PC-9 (cell line): ENCODE data around the gene XRCC5. TPM values are rescaled to one million over a fixed set of nuclear protein-coding genes. Genes with fewer than 3 reads are reported as not detected.
"Not testable (repeated sequence)": the region's sequence is repeated elsewhere in the genome, so short reads cannot be mapped to it uniquely, and the experiment has no call there.

ENCODE experiments used
- BruUV-seq: library from RNA; stranded (reverse); fragments of 400-500 nt; replicated peaks from 2 replicates; lab custom pipeline; 2021; lab: Mats Ljungman, UMichigan
- CTCF ChIA-PET: fragments of 300-600 bp; sonication (Branson Sonifier 250); formaldehyde crosslinking; loops from one replicate; lab custom pipeline; 2022; ENCODE audit warnings: antibody characterized with exemption; lab: Charles Lee
- POLR2A ChIA-PET: fragments of 300-600 bp; sonication (Branson Sonifier 250); formaldehyde crosslinking; loops from one replicate; lab custom pipeline; 2022; ENCODE audit warnings: antibody characterized with exemption; ENCODE audit not compliant: unreplicated experiment; lab: Charles Lee
- DNase-seq, 2 experiments: peaks; one replicate each; pipeline versions ENCODE4 v3.0.0 to v3.0.0-alpha.2; 2015 to 2022; ENCODE audit warnings: mixed read lengths in 1 of 2
- H2AFZ ChIP-seq: fragments of 200-600 bp; sonication (generic); 2 replicates; pipeline ENCODE4 v1.8.1; 2017; ENCODE audit warnings: antibody characterized with exemption
- H3F3A ChIP-seq: fragments of 200-600 bp; sonication (generic); 2 replicates; pipeline ENCODE4 v1.8.1; 2017; ENCODE audit warnings: antibody characterized with exemption, mild to moderate bottlenecking, low read depth; ENCODE audit not compliant: insufficient read depth
- H3K27ac ChIP-seq: fragments of 200-600 bp; sonication (generic); 2 replicates; pipeline ENCODE4 v1.6.1; 2016; ENCODE audit warnings: mixed run types
- H3K27me3 ChIP-seq: fragments of 200-600 bp; sonication (generic); 2 replicates; pipeline ENCODE4 v1.6.1; 2016; ENCODE audit warnings: low read depth, mixed run types; ENCODE audit not compliant: insufficient read depth
- H3K36me3 ChIP-seq: fragments of 200-600 bp; sonication (generic); 2 replicates; pipeline ENCODE4 v1.6.1; 2016; ENCODE audit warnings: low read depth, mixed run types
- H3K4me1 ChIP-seq: fragments of 200-600 bp; sonication (generic); replicated peaks from 2 replicates; pipeline ENCODE4 v1.6.1; 2016; ENCODE audit warnings: mixed run types; ENCODE audit not compliant: insufficient read depth
- H3K4me2 ChIP-seq: fragments of 200-600 bp; sonication (generic); 2 replicates; pipeline ENCODE4 v1.6.1; 2017; ENCODE audit warnings: mixed run types
- H3K4me3 ChIP-seq: fragments of 200-600 bp; sonication (generic); 2 replicates; pipeline ENCODE4 v1.6.1; 2016; ENCODE audit warnings: mixed run types
- H3K79me2 ChIP-seq: fragments of 200-600 bp; sonication (generic); 2 replicates; pipeline ENCODE4 v1.6.1; 2017; ENCODE audit warnings: low read depth, mixed run types
- H3K9me2 ChIP-seq: fragments of 200-600 bp; sonication (generic); 2 replicates; pipeline ENCODE4 v1.8.1; 2017; ENCODE audit warnings: mild to moderate bottlenecking; ENCODE audit not compliant: insufficient read depth
- H3K9me3 ChIP-seq: fragments of 200-600 bp; sonication (generic); 2 replicates; pipeline ENCODE4 v1.8.1; 2016; ENCODE audit warnings: low read depth; ENCODE audit not compliant: insufficient read depth
- H4K20me1 ChIP-seq: fragments of 200-600 bp; sonication (generic); 2 replicates; pipeline ENCODE4 v1.8.1; 2017; ENCODE audit not compliant: insufficient read depth
- CTCF ChIP-seq: fragments of 200-600 bp; sonication (generic); conservative IDR thresholded peaks from 2 replicates; pipeline ENCODE4 v1.6.1; 2017; ENCODE audit warnings: mixed run types, antibody characterized with exemption, mild to moderate bottlenecking, moderate library complexity
- EZH2 ChIP-seq: fragments of 200-600 bp; sonication (generic); IDR thresholded peaks from 2 replicates; pipeline ENCODE4 v1.8.0; 2017; ENCODE audit warnings: antibody characterized with exemption, low read depth
- intact Hi-C: fragments of 100-400 bp; cut with micrococcal nuclease; formaldehyde crosslinking; loops from one replicate; pipeline ENCODE4 v1.10.0; 2022; ENCODE audit not compliant: unreplicated experiment
- total RNA-seq: library from RNA; stranded (reverse); gene quantifications from 2 replicates; pipeline ENCODE4 v1.2.3, GENCODE V29; 2021

The XRCC5 gene
- total RNA-seq, 1 experiment from 2014 or later: 275 TPM

- ChIA-PET CTCF (no interaction called here), POLR2A (no interaction called here)
- H3K9me3 ChIP-seq: no peaks in the 10 kb centered on the region
- no TSS peak for BruUV-seq
- no peak overlapping the region for H3K27ac ChIP-seq
- intact Hi-C loops: no loop called here
- peaks cover 4% of the 10 kb centered on the region; the same call in 1 of the 2 replicates for H3K79me2 ChIP-seq
- no peak overlapping the region for H3K4me3 ChIP-seq
- peaks cover 52% of the 10 kb centered on the region for H3K36me3 ChIP-seq
- no peak overlapping the region for H2AFZ ChIP-seq
- H3K4me2 ChIP-seq: no peak overlapping the region
- H3K27me3 ChIP-seq: no peaks in the 10 kb centered on the region
- no peaks in the 10 kb centered on the region for H3K9me2 ChIP-seq
- H3K4me1 ChIP-seq: peaks cover under 1% of the 10 kb centered on the region; the same call in 1 of the 2 replicates
- peaks cover 5% of the 10 kb centered on the region; the same call in 1 of the 2 replicates for H3F3A ChIP-seq
- no peak for DNase-seq
- no peak for TF ChIP-seq EZH2
- TF ChIP-seq CTCF: no peak
- H4K20me1 ChIP-seq: no peaks in the 10 kb centered on the region
Measured at GRCh38 chr2:216205486-216205885, 96.3 kb downstream of the XRCC5 start.

DNA sequence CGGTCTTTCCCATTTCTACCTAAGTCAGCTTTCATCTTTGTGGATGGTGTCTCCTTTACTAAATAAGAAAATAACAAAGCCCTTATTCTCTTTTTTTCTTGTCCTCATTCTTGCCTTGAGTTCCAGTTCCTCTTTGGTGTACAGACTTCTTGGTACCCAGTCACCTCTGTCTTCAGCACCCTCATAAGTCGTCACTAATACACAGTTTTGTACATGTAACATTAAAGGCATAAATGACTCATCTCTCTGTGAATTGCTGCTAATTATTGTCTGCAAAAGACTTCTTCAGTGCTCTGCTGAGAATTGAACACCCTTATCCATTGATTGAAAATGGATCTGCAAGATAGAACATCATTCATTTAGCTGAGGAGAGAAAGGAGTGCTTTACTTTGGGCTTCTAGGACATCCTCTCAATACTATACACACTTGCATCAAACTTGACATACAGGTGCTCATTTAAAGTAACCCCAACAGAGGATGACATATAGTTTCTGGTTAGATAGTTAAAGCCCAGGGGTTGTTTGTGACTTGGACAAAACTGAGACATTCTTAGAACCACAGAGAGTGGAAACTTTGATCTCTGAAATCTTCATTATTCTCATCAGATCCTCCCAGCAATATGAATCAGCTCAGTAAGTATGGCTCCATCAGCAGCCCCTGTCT is 97.0 kb downstream of the XRCC5 start:
- intact Hi-C loops: no loop called here
- H3F3A ChIP-seq: peaks cover 6% of the 10 kb centered on the region
- H3K4me3 ChIP-seq: no peak overlapping the region
- no peak overlapping the region for H3K4me2 ChIP-seq
- no peaks in the 10 kb centered on the region for H3K9me2 ChIP-seq
- no peak overlapping the region for H2AFZ ChIP-seq
- no peak for TF ChIP-seq EZH2
- peaks cover 1% of the 10 kb centered on the region; the same call in 1 of the 2 replicates for H3K79me2 ChIP-seq
- H3K27me3 ChIP-seq: no peaks in the 10 kb centered on the region
- POLR2A ChIA-PET: no interaction called here
- no TSS peak for BruUV-seq
- H3K36me3 ChIP-seq: peaks cover 45% of the 10 kb centered on the region
- CTCF ChIA-PET: no interaction called here
- peaks cover 7% of the 10 kb centered on the region; the same call in 1 of the 2 replicates for H3K4me1 ChIP-seq
- no peaks in the 10 kb centered on the region for H4K20me1 ChIP-seq
- DNase-seq: no peak
- no peak overlapping the region for H3K27ac ChIP-seq
- no peaks in the 10 kb centered on the region for H3K9me3 ChIP-seq

GRCh38 chr2:216206821-216207220 is 97.7 kb downstream of the XRCC5 start:
- Histone ChIP-seq H3K27ac (no peak overlapping the region), H3K4me1 (peaks cover 12% of the 10 kb centered on the region; the same call in 1 of the 2 replicates), H3K4me2 (no peak overlapping the region), H3K27me3 (no peaks in the 10 kb centered on the region), H3K4me3 (no peak overlapping the region), H4K20me1 (no peaks in the 10 kb centered on the region), H3K9me3 (no peaks in the 10 kb centered on the region), H3K9me2 (no peaks in the 10 kb centered on the region), H3K36me3 (peaks cover 39% of the 10 kb centered on the region), H3F3A (peaks cover 9% of the 10 kb centered on the region), H3K79me2 (no peaks in the 10 kb centered on the region), H2AFZ (no peak overlapping the region)
- no peak for TF ChIP-seq EZH2
- TF ChIP-seq CTCF: no peak
- intact Hi-C loops: no loop called here
- POLR2A ChIA-PET: no interaction called here
- CTCF ChIA-PET: no interaction called here
- no TSS peak for BruUV-seq
- DNase-seq: no peak

GRCh38 chr2:216208661-216209060 is 99.5 kb downstream of the XRCC5 start:
- H3K9me3 ChIP-seq, H3K4me3 ChIP-seq, BruUV-seq, CTCF ChIA-PET, H3K9me2 ChIP-seq, DNase-seq, H4K20me1 ChIP-seq, H3K27me3 ChIP-seq, H3K27ac ChIP-seq, H3F3A ChIP-seq, POLR2A ChIA-PET, H3K79me2 ChIP-seq, H2AFZ ChIP-seq, H3K4me2 ChIP-seq, intact Hi-C loops: not testable (repeated sequence)
- peaks cover 24% of the 10 kb centered on the region; the same call in 1 of the 2 replicates for H3K36me3 ChIP-seq
- H3K4me1 ChIP-seq: peaks cover 12% of the 10 kb centered on the region; the same call in 1 of the 2 replicates
